HL-60 (cell line): ENCODE measurements around the gene HSPA1L.
"Not testable (repeated sequence)": the region's sequence is repeated elsewhere in the genome, so short reads cannot be mapped to it uniquely, and the experiment has no call there.

Experiments used
- DNase-seq, 2 experiments: peaks; one replicate each; pipeline ENCODE4 v3.0.0-alpha.2; 2010 to 2020; ENCODE audit warnings: low read depth in 1 of 2, low spot score in 1 of 2
- H3K27ac ChIP-seq: fragments of 250-450 bp; sonication (Bioruptor Pico); replicated peaks from 2 replicates; pipeline ENCODE4 v1.5.1; 2020; ENCODE audit warnings: mild to moderate bottlenecking, moderate library complexity
- H3K27me3 ChIP-seq: fragments of 250-450 bp; sonication (Bioruptor Pico); 2 replicates; pipeline ENCODE4 v1.5.1; 2021; ENCODE audit warnings: mild to moderate bottlenecking, moderate library complexity; ENCODE audit not compliant: insufficient read depth, poor library complexity, severe bottlenecking
- H3K4me3 ChIP-seq: replicated peaks from 2 replicates; pipeline ENCODE4 v1.5.1; 2011; ENCODE audit warnings: mild to moderate bottlenecking, control low read depth, low read length; ENCODE audit not compliant: insufficient read depth
- GABPA ChIP-seq: IDR thresholded peaks from 2 replicates; pipeline ENCODE4 v1.6.1; 2012; ENCODE audit warnings: low read depth
- POLR2AphosphoS5 ChIP-seq: IDR thresholded peaks from 2 replicates; pipeline ENCODE4 v1.6.1; 2012; ENCODE audit warnings: low read depth
- SPI1 ChIP-seq: IDR thresholded peaks from 2 replicates; pipeline ENCODE4 v1.6.1; 2012; ENCODE audit warnings: low read depth, mild to moderate bottlenecking, borderline replicate concordance
- TF ChIP-seq, protein P1 (sequence below): IDR thresholded peaks from 2 replicates; pipeline ENCODE4 v1.6.1; 2012; ENCODE audit warnings: low read depth; ENCODE audit not compliant: insufficient replicate concordance
- TF ChIP-seq, protein P2 (sequence below): IDR thresholded peaks from one replicate; pipeline ENCODE4 v1.5.1; 2011; ENCODE audit warnings: low read length, control low read depth, inconsistent platforms; ENCODE audit not compliant: insufficient read depth

The HSPA1L gene

DNA sequence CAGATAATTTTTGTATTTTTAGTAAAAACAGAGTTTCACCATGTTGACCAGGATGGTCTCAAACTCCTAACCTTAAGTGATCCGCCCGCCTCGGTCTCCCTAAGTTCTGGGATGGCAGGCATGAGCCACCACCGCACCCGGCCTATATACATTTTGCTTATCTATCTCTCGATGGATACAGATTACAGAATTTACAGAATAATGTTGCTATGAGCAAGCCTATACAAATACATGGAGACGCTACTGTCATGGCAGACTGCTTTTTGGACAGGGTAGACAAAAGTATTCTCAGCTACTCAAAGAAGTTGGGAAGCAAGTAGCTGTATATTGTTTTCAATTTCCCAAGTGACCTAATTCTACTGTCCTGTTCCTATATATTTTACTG, 1.6 kb downstream of the HSPA1L start:
- Histone ChIP-seq H3K4me3 (no peak overlapping the region), H3K27me3 (no peaks in the 10 kb centered on the region), H3K27ac (peak overlapping the region; percentile 6)
- no peak for DNase-seq
- TF ChIP-seq, protein P1, sequence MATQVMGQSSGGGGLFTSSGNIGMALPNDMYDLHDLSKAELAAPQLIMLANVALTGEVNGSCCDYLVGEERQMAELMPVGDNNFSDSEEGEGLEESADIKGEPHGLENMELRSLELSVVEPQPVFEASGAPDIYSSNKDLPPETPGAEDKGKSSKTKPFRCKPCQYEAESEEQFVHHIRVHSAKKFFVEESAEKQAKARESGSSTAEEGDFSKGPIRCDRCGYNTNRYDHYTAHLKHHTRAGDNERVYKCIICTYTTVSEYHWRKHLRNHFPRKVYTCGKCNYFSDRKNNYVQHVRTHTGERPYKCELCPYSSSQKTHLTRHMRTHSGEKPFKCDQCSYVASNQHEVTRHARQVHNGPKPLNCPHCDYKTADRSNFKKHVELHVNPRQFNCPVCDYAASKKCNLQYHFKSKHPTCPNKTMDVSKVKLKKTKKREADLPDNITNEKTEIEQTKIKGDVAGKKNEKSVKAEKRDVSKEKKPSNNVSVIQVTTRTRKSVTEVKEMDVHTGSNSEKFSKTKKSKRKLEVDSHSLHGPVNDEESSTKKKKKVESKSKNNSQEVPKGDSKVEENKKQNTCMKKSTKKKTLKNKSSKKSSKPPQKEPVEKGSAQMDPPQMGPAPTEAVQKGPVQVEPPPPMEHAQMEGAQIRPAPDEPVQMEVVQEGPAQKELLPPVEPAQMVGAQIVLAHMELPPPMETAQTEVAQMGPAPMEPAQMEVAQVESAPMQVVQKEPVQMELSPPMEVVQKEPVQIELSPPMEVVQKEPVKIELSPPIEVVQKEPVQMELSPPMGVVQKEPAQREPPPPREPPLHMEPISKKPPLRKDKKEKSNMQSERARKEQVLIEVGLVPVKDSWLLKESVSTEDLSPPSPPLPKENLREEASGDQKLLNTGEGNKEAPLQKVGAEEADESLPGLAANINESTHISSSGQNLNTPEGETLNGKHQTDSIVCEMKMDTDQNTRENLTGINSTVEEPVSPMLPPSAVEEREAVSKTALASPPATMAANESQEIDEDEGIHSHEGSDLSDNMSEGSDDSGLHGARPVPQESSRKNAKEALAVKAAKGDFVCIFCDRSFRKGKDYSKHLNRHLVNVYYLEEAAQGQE, result no peak
- TF ChIP-seq, protein P2, sequence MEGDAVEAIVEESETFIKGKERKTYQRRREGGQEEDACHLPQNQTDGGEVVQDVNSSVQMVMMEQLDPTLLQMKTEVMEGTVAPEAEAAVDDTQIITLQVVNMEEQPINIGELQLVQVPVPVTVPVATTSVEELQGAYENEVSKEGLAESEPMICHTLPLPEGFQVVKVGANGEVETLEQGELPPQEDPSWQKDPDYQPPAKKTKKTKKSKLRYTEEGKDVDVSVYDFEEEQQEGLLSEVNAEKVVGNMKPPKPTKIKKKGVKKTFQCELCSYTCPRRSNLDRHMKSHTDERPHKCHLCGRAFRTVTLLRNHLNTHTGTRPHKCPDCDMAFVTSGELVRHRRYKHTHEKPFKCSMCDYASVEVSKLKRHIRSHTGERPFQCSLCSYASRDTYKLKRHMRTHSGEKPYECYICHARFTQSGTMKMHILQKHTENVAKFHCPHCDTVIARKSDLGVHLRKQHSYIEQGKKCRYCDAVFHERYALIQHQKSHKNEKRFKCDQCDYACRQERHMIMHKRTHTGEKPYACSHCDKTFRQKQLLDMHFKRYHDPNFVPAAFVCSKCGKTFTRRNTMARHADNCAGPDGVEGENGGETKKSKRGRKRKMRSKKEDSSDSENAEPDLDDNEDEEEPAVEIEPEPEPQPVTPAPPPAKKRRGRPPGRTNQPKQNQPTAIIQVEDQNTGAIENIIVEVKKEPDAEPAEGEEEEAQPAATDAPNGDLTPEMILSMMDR, result no peak
- TF ChIP-seq GABPA (no peak), SPI1 (no peak), POLR2AphosphoS5 (no peak)

- no peak for DNase-seq
- Histone ChIP-seq H3K4me3 (no peak overlapping the region), H3K27ac (no peak overlapping the region), H3K27me3 (no peaks in the 10 kb centered on the region)
- no peak for TF ChIP-seq POLR2AphosphoS5
- TF ChIP-seq, protein P2, result no peak
- TF ChIP-seq, protein P1, result no peak
- TF ChIP-seq GABPA, result no peak
- no peak for TF ChIP-seq SPI1
Measured at GRCh38 chr6:31811645-31812044, 3.4 kb downstream of the HSPA1L start.

DNA sequence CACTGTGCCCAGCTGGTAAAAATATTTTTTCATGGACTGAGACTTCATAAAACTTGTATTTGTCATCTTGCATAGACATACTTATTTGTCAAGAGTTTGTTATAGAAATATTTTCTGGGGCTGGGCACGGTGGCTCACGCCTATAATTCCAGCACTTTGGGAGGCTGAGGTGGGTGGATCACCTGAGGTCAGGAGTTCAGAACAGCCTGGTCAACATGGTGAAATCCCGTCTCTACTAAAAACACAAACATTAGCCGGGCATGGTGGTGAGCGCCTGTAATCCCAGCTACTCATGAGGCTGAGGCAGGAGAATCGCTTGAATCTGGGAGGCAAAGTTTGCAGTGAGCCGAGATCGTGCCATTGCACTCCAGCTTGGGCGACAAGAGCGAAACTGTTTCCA, 6.5 kb downstream of the HSPA1L start:
- H3K4me3 ChIP-seq, DNase-seq, H3K27me3 ChIP-seq, H3K27ac ChIP-seq: not testable (repeated sequence)

- H3K4me3 ChIP-seq, result peak within 1 kb of the TSS; percentile 75
- peak; percentile 96 for DNase-seq
- peak within 1 kb of the TSS; percentile 81 for H3K27ac ChIP-seq
- no peaks in the 10 kb centered on the region for H3K27me3 ChIP-seq
- TF ChIP-seq, protein P2, result no peak
- TF ChIP-seq SPI1 (peak; percentile 97), POLR2AphosphoS5 (peak; percentile 80)
Measured at GRCh38 chr6:31806470-31807272, 8.4 kb downstream of the HSPA1L start, which contains the start of gene LSM2. Gene LSM2 (minus strand): TSS chr6:31806966. CDS start chr6:31806757, 209 bp downstream.
